HT1080 (cell line): Measurements from ENCODE around the gene MEN1. TPM values are rescaled to one million over a fixed set of nuclear protein-coding genes. Genes with fewer than 3 reads are reported as not detected.

ENCODE experiments used
- total RNA-seq: library from RNA; depleted of rRNA; stranded (reverse); fragments of >200 nt; shearing (Covaris generic); gene quantifications from 2 replicates; pipeline ENCODE4 v1.2.3, GENCODE V29; 2014; rRNA removed

The MEN1 gene
- total RNA-seq, 1 experiment from 2014 or later = 34.1 TPM

Other genes with a start within 250 kb of the MEN1 start
- gene SLC22A12, start 219.3 kb downstream of the MEN1 start, total RNA-seq = not detected in 2 replicates
- 0.42 TPM in 1 of 2 replicates, not detected in the other for gene NRXN2, start 87.4 kb downstream of the MEN1 start, total RNA-seq
- not detected in 2 replicates for gene RASGRP2, start 66.4 kb downstream of the MEN1 start, total RNA-seq
- 0.02 TPM in 1 of 2 replicates, not detected in the other for gene PYGM, start 50.6 kb downstream of the MEN1 start, total RNA-seq
- gene SF1, start 32.0 kb downstream of the MEN1 start, total RNA-seq = 110 and 153 TPM in 2 replicates
- gene MAP4K2, start 7.3 kb downstream of the MEN1 start, total RNA-seq = 19.2 and 23.3 TPM in 2 replicates
- gene CDC42BPG, start 34.1 kb upstream of the MEN1 start, total RNA-seq = 0.13 and 0.23 TPM in 2 replicates
- 62.0 and 80.4 TPM in 2 replicates for gene EHD1, start 68.1 kb upstream of the MEN1 start, total RNA-seq
- gene ATG2A, start 106.7 kb upstream of the MEN1 start, total RNA-seq = 17.5 and 19.6 TPM in 2 replicates
- gene PPP2R5B, start 114.1 kb upstream of the MEN1 start, total RNA-seq = 7.7 and 8.3 TPM in 2 replicates
- gene GPHA2, start 125.3 kb upstream of the MEN1 start, total RNA-seq = 0.53 TPM in 1 of 2 replicates, not detected in the other
- gene MAJIN, start 161.6 kb upstream of the MEN1 start, total RNA-seq = not detected in 2 replicates
- gene BATF2, start 186.4 kb upstream of the MEN1 start, total RNA-seq = 1.6 and 3.1 TPM in 2 replicates
- gene ARL2, start 203.6 kb upstream of the MEN1 start, total RNA-seq = 237 and 263 TPM in 2 replicates
- gene SNX15, start 216.9 kb upstream of the MEN1 start, total RNA-seq = 20.1 and 23.1 TPM in 2 replicates
- 21.3 and 25.1 TPM in 2 replicates for gene SAC3D1, start 230.7 kb upstream of the MEN1 start, total RNA-seq
- gene NAALADL1, start 248.0 kb upstream of the MEN1 start, total RNA-seq = 0.23 TPM in 1 of 2 replicates, not detected in the other